ENCODE data around the gene TCP11L2. TPM values are rescaled to one million over a fixed set of nuclear protein-coding genes. Genes with fewer than 3 reads are reported as not detected.

TCP11L2 gene
- total and polyA plus RNA-seq, 5 donors from 2014 or later: 46.0 to 153 (median 64.8) TPM

- Histone ChIP-seq H3K27ac (ENCODE audit: insufficient read depth, low read length, poor library complexity, severe bottlenecking) (no peak overlapping the region), H3K9me3 (ENCODE audit: control insufficient read depth in 2 of 2, low read length in 2 of 2) (no peaks in the 10 kb centered on the region), H3K4me1 (ENCODE audit: control insufficient read depth, insufficient read depth, low read length, poor library complexity, severe bottlenecking) (no peaks in the 10 kb centered on the region), H3K27me3 (ENCODE audit: control insufficient read depth, insufficient read depth, low read length) (no peaks in the 10 kb centered on the region), H3K4me3 (ENCODE audit: low read depth, low read length) (no peak overlapping the region), H3K36me3 (ENCODE audit: control insufficient read depth, insufficient read depth, low read length) (no peaks in the 10 kb centered on the region)
- Mint-ChIP-seq H3K36me3 (no peaks in the 10 kb centered on the region), H3K9me3 (peaks cover 0 to 1% (median 0%) of the 10 kb centered on the region in 7 donors), H3K27ac (no peak overlapping the region), H3K4me1 (peaks cover 0 to 6% (median 2%) of the 10 kb centered on the region in 4 donors), H3K27me3 (peaks cover 10% of the 10 kb centered on the region), H3K4me3 (no peak overlapping the region)
- ATAC-seq (ENCODE audit: low read depth in 2 of 2) (no peak), DNase-seq (no peak)
Observed at GRCh38 chr12:106267535-106267934, 35.0 kb upstream of the TCP11L2 start.

GRCh38 chr12:106269150-106269771 lies 33.3 kb upstream of the TCP11L2 start:
- H3K27me3 Mint-ChIP-seq: peaks cover 10% of the 10 kb centered on the region
- DNase-seq (no peak), ATAC-seq (ENCODE audit: low read depth in 2 of 2) (no peak)
- Histone ChIP-seq H3K4me1 (ENCODE audit: control insufficient read depth, insufficient read depth, low read length, poor library complexity, severe bottlenecking) (no peaks in the 10 kb centered on the region), H3K9me3 (ENCODE audit: control insufficient read depth in 2 of 2, low read length in 2 of 2) (no peaks in the 10 kb centered on the region), H3K36me3 (ENCODE audit: control insufficient read depth, insufficient read depth, low read length) (no peaks in the 10 kb centered on the region), H3K27ac (ENCODE audit: insufficient read depth, low read length, poor library complexity, severe bottlenecking) (no peak overlapping the region), H3K4me3 (ENCODE audit: low read depth, low read length) (no peak overlapping the region), H3K27me3 (ENCODE audit: control insufficient read depth, insufficient read depth, low read length) (no peaks in the 10 kb centered on the region)
- H3K9me3 Mint-ChIP-seq: peaks cover 0 to 1% (median 0%) of the 10 kb centered on the region in 7 donors
- peaks cover 0 to 6% (median 2%) of the 10 kb centered on the region in 4 donors for H3K4me1 Mint-ChIP-seq
- no peak overlapping the region for H3K27ac Mint-ChIP-seq
- H3K4me3 Mint-ChIP-seq: no peak overlapping the region
- H3K36me3 Mint-ChIP-seq: no peaks in the 10 kb centered on the region

GRCh38 chr12:106271575-106272505 lies 30.7 kb upstream of the TCP11L2 start:
- H3K27me3 ChIP-seq (ENCODE audit: control insufficient read depth, insufficient read depth, low read length): no peaks in the 10 kb centered on the region
- H3K4me1 ChIP-seq (ENCODE audit: control insufficient read depth, insufficient read depth, low read length, poor library complexity, severe bottlenecking): no peaks in the 10 kb centered on the region
- H3K9me3 ChIP-seq (ENCODE audit: control insufficient read depth in 2 of 2, low read length in 2 of 2): no peaks in the 10 kb centered on the region
- H3K4me3 ChIP-seq (ENCODE audit: low read depth, low read length): no peak overlapping the region
- DNase-seq (no peak), ATAC-seq (ENCODE audit: low read depth in 2 of 2) (no peak)
- H3K27ac ChIP-seq (ENCODE audit: insufficient read depth, low read length, poor library complexity, severe bottlenecking): no peak overlapping the region
- Mint-ChIP-seq H3K27ac (no peak overlapping the region), H3K9me3 (peaks cover 0 to 1% (median 0%) of the 10 kb centered on the region in 7 donors), H3K27me3 (peaks cover 4% of the 10 kb centered on the region), H3K36me3 (no peaks in the 10 kb centered on the region), H3K4me1 (peaks cover 0 to 6% (median 2%) of the 10 kb centered on the region in 4 donors), H3K4me3 (no peak overlapping the region)
- H3K36me3 ChIP-seq (ENCODE audit: control insufficient read depth, insufficient read depth, low read length): no peaks in the 10 kb centered on the region

GRCh38 chr12:106273491-106273890 lies 29.0 kb upstream of the TCP11L2 start:
- H3K4me1 Mint-ChIP-seq: no peaks in the 10 kb centered on the region
- Histone ChIP-seq H3K36me3 (ENCODE audit: control insufficient read depth, insufficient read depth, low read length) (no peaks in the 10 kb centered on the region), H3K27me3 (ENCODE audit: control insufficient read depth, insufficient read depth, low read length) (no peaks in the 10 kb centered on the region), H3K9me3 (ENCODE audit: control insufficient read depth in 2 of 2, low read length in 2 of 2) (no peaks in the 10 kb centered on the region), H3K4me3 (ENCODE audit: low read depth, low read length) (no peak overlapping the region), H3K4me1 (ENCODE audit: control insufficient read depth, insufficient read depth, low read length, poor library complexity, severe bottlenecking) (no peaks in the 10 kb centered on the region), H3K27ac (ENCODE audit: insufficient read depth, low read length, poor library complexity, severe bottlenecking) (no peak overlapping the region)
- no peak overlapping the region for H3K27ac Mint-ChIP-seq
- H3K9me3 Mint-ChIP-seq: peaks cover 0 to 3% (median 0%) of the 10 kb centered on the region in 7 donors
- peaks cover 4% of the 10 kb centered on the region for H3K27me3 Mint-ChIP-seq
- no peak overlapping the region for H3K4me3 Mint-ChIP-seq
- DNase-seq (no peak), ATAC-seq (ENCODE audit: low read depth in 2 of 2) (no peak)
- no peaks in the 10 kb centered on the region for H3K36me3 Mint-ChIP-seq

GRCh38 chr12:106274012-106274411 lies 28.5 kb upstream of the TCP11L2 start:
- H3K9me3 ChIP-seq (ENCODE audit: control insufficient read depth in 2 of 2, low read length in 2 of 2): no peaks in the 10 kb centered on the region
- no peaks in the 10 kb centered on the region for H3K4me1 Mint-ChIP-seq
- no peaks in the 10 kb centered on the region for H3K36me3 Mint-ChIP-seq
- no peak overlapping the region for H3K27ac ChIP-seq (ENCODE audit: insufficient read depth, low read length, poor library complexity, severe bottlenecking)
- H3K27ac Mint-ChIP-seq: no peak overlapping the region
- DNase-seq: no peak
- H3K4me3 Mint-ChIP-seq: no peak overlapping the region
- H3K27me3 Mint-ChIP-seq: peaks cover 4% of the 10 kb centered on the region
- H3K36me3 ChIP-seq (ENCODE audit: control insufficient read depth, insufficient read depth, low read length): no peaks in the 10 kb centered on the region
- ATAC-seq (ENCODE audit: low read depth in 2 of 2): no peak
- no peaks in the 10 kb centered on the region for H3K27me3 ChIP-seq (ENCODE audit: control insufficient read depth, insufficient read depth, low read length)
- no peak overlapping the region for H3K4me3 ChIP-seq (ENCODE audit: low read depth, low read length)
- H3K9me3 Mint-ChIP-seq: peaks cover 0 to 3% (median 0%) of the 10 kb centered on the region in 7 donors
- H3K4me1 ChIP-seq (ENCODE audit: control insufficient read depth, insufficient read depth, low read length, poor library complexity, severe bottlenecking): no peaks in the 10 kb centered on the region

- H3K4me1 ChIP-seq (ENCODE audit: control insufficient read depth, insufficient read depth, low read length, poor library complexity, severe bottlenecking): no peaks in the 10 kb centered on the region
- Mint-ChIP-seq H3K4me1 (no peaks in the 10 kb centered on the region), H3K27me3 (peaks cover 9% of the 10 kb centered on the region), H3K9me3 (peaks cover 0 to 4% (median 0%) of the 10 kb centered on the region in 7 donors), H3K36me3 (no peaks in the 10 kb centered on the region), H3K27ac (no peak overlapping the region), H3K4me3 (no peak overlapping the region)
- H3K27me3 ChIP-seq (ENCODE audit: control insufficient read depth, insufficient read depth, low read length): no peaks in the 10 kb centered on the region
- no peak for DNase-seq
- no peak overlapping the region for H3K27ac ChIP-seq (ENCODE audit: insufficient read depth, low read length, poor library complexity, severe bottlenecking)
- no peak for ATAC-seq (ENCODE audit: low read depth in 2 of 2)
- H3K4me3 ChIP-seq (ENCODE audit: low read depth, low read length): no peak overlapping the region
- no peaks in the 10 kb centered on the region for H3K9me3 ChIP-seq (ENCODE audit: control insufficient read depth in 2 of 2, low read length in 2 of 2)
- H3K36me3 ChIP-seq (ENCODE audit: control insufficient read depth, insufficient read depth, low read length): no peaks in the 10 kb centered on the region
Observed at GRCh38 chr12:106274575-106275121, 27.9 kb upstream of the TCP11L2 start.

GRCh38 chr12:106275458-106275857 lies 27.1 kb upstream of the TCP11L2 start:
- Histone ChIP-seq H3K27me3 (ENCODE audit: control insufficient read depth, insufficient read depth, low read length) (peaks cover 2% of the 10 kb centered on the region), H3K4me3 (ENCODE audit: low read depth, low read length) (no peak overlapping the region), H3K36me3 (ENCODE audit: control insufficient read depth, insufficient read depth, low read length) (no peaks in the 10 kb centered on the region), H3K9me3 (ENCODE audit: control insufficient read depth in 2 of 2, low read length in 2 of 2) (no peaks in the 10 kb centered on the region), H3K27ac (ENCODE audit: insufficient read depth, low read length, poor library complexity, severe bottlenecking) (no peak overlapping the region), H3K4me1 (ENCODE audit: control insufficient read depth, insufficient read depth, low read length, poor library complexity, severe bottlenecking) (no peaks in the 10 kb centered on the region)
- Mint-ChIP-seq H3K4me1 (peaks cover 0 to 2% (median 0%) of the 10 kb centered on the region in 4 donors), H3K36me3 (no peaks in the 10 kb centered on the region), H3K27ac (no peak overlapping the region), H3K9me3 (peaks cover 0 to 4% (median 0%) of the 10 kb centered on the region in 7 donors), H3K27me3 (peaks cover 13% of the 10 kb centered on the region), H3K4me3 (no peak overlapping the region)
- DNase-seq (no peak), ATAC-seq (ENCODE audit: low read depth in 2 of 2) (no peak)
